NCI-H345 (cell line): Measurements from ENCODE around the gene PRKCA.

ENCODE experiments used
- DNase-seq: peaks from one replicate; lab custom pipeline; 2025; lab: John Stamatoyannopoulos, UW

The PRKCA gene

DNA sequence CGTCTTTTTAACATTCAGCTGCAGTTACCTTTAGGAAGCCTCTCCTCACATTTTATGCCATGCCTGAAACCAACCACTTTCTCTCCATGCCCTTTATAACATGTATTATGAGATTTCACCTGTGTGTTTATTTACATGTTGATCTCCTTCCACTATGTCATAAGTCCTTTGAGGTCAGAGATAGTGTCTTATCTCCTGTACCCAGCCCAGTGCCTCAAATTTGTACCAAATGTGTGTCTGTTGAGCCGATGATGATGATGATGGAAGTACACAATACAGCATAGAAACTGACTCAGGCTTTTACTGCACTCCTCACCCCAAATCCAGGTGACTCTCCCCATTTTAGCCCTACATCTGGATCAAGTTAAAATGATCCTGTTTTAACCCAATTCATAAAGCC lies 353.0 kb downstream of the PRKCA start:
- no peak for DNase-seq

GRCh38 chr17:66655861-66656260 lies 353.4 kb downstream of the PRKCA start:
- DNase-seq = no peak

GRCh38 chr17:66661411-66662256 lies 359.2 kb downstream of the PRKCA start:
- DNase-seq = peak; percentile 99

GRCh38 chr17:66662496-66662895 lies 360.1 kb downstream of the PRKCA start:
- no peak for DNase-seq

DNA sequence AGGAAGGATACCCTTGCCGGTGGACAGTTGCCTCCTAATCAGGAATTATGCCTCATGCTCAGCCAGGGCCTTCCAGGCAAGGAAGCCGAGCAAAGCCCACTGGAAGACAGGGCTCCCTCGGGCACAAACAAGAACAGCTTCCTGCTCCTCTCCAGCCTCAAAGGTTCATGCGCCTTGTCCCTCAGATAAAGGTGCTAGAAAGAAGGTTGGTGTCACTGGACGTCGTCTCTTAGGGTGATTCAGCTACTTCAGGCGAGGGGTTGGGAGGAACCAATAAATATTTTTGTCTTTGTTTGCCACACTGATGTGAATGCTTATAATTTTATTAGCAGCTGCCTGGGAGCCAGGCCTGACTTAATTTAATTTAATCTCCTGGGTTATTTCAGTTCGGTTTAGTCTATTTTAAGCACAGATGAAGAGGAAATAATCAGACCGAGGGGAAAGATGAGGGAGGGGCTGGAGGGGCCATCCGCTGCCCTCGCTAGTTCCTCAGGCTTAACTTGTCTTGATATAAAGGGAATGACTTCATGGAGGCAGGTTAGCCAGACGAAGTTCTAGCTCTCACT lies 360.7 kb downstream of the PRKCA start:
- DNase-seq = no peak

GRCh38 chr17:66664336-66664735 lies 361.9 kb downstream of the PRKCA start:
- DNase-seq = no peak

- DNase-seq = no peak
Measured at GRCh38 chr17:66665194-66665593, 362.8 kb downstream of the PRKCA start.

- no peak for DNase-seq
Measured at GRCh38 chr17:66667090-66667489, 364.7 kb downstream of the PRKCA start.

DNA sequence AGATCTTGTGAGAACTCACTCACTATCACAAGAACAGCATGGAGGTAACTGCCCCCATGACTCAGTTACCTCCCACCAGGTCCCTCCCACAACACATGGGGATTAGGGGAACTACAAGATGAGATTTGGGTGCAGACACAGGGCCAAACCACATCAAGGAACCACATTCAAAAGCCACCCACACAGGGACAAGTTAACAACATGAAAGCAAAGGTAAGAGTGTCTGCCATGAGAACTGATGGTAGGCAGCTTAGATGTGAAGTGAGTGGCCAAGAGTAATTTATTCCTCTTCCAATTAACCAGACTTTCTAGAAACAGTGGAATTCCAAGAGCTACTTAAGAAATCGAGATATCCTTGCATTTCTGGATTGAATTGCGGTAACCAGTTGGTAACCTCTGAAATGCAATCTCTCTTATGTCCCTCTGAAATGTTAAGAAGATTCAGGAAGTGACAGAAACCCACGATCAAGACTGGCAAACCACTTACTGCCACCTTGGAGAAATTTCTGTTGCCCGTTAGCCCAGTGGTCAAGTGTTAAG lies 365.1 kb downstream of the PRKCA start:
- DNase-seq = no peak

DNA sequence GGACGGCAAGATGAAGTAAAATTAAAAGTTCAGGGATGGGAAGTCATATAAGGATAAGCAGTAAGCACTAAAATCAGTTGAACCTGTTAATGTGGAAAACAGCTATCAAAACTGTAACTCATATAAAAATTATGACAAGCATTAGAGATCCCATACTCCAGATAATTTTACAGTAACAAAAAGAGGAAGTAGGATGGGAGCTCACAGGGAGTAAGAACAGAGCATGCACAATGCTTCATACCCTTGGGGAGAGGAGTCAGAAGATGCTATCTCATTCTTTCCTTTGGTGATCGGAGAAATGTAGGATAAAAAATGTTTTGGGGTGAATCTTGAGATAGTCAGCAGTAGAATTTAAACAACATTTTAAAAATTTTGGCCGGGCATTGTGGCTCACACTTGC lies 367.8 kb downstream of the PRKCA start:
- no peak for DNase-seq

- DNase-seq = no peak
Measured at GRCh38 chr17:66671156-66671555, 368.7 kb downstream of the PRKCA start.

GRCh38 chr17:66673668-66674276 lies 371.4 kb downstream of the PRKCA start:
- peak; percentile 51 for DNase-seq

- DNase-seq = no peak
Measured at GRCh38 chr17:66675273-66675990, 373.0 kb downstream of the PRKCA start.

DNA sequence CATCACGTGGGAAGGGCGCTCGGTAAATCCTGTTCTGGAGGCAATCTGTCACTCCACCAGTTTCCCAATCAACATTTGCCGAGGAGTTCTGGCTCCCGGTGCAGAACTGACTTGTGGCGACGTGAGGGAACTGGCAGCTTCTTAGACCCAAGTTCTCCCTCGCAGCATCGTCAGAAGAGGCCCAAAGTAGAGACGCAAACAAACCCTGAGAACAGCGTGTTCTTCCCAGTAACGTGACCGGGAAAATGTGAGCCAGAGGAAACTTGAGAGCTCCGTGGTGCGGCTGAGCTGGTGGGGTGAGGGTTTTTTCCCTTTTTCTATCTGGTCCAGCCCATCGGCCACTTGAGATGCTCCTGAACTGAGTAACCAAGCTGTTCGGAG lies 373.6 kb downstream of the PRKCA start:
- DNase-seq = no peak

DNA sequence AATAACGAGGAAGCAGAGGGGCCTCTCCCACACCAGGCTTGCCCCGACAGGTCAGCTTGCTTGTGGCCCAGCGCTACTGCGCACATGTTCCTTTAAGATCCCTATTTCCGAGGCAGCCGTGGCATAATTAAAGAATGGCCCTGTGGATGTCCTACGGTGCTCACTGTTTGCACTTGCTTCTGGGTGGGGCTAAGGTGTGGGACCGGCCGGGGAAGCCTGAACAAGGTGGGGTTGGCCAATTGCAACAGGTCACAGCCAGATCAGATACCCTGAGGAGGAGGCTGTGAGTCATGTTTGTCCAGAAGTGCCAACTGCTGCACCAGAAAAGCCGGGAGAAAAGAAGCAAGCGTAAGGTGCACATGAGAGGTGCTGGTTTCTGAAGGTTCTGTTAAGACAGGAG lies 374.0 kb downstream of the PRKCA start:
- no peak for DNase-seq

DNA sequence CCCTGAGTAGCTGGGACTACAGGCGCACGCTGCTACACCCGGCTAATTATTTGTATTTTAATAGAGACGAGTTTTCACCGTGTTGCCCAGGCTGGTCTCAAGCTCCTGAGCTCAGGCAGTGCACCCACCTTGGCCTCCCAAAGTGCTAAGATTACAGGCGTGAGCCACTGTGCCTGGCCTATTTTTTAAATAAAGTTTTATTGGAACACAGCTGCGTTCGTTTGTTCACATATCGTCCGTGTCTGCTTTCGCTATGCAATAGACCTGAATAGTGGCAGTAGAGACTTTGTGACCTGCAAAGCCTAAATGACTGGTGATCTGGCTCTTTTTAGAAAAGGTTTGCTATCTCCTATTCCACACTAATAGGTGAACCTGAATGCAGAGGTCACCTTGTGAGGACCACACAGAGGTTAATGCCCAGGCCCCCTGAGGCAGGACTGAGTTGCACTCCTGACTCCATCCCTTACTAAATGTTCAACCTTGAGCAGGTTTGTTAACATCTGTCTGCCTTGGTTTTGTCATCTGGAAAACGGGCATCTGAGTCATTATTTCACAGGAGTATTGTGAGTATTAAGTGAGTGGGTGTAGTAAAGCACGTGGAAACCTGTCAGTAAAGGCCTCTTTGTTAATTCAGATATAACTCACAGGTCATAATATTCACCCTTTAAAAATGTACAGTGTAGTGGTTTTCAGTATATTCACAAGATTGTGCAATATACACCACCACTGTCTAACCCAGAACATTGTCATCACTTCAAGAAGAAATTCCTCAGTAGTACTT lies 375.0 kb downstream of the PRKCA start:
- no peak for DNase-seq

DNA sequence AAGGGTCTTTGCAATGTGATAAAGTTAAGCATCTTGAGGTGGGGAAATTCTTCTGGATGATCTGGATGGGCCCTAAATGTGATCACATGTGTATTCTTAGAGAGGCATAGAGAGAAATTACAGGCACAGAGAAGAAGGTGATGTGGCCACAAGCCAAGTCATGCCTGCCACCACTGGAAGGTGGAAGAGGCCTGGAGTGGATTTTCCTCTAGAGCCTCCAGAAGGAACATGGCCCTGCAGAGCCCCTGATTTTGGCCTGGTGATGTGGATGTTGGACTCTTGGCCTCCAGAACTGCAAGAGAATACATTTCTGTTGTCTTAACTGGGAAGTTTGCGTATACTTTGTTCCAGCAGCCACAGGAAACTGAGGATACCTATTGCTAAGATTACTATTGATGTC lies 375.6 kb downstream of the PRKCA start:
- no peak for DNase-seq

DNA sequence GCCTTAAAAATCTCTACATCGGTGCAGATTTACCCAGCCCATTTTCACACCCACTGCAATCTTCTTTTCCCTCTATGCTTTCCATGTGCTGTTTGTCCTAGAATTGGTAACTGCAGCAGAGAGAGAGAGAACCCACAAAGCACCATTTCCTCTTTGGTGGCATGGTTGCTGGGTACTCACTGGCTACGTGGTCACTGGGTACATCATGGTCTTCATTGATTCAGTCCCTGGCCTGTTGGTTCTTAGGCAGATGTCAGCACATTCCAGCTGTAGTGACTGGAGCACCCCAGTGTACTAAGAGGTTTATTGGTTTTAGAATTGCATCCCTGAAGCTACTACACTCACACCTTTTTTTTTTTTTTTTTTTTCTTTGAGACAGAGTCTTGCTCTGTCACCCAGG lies 376.4 kb downstream of the PRKCA start:
- no peak for DNase-seq

DNA sequence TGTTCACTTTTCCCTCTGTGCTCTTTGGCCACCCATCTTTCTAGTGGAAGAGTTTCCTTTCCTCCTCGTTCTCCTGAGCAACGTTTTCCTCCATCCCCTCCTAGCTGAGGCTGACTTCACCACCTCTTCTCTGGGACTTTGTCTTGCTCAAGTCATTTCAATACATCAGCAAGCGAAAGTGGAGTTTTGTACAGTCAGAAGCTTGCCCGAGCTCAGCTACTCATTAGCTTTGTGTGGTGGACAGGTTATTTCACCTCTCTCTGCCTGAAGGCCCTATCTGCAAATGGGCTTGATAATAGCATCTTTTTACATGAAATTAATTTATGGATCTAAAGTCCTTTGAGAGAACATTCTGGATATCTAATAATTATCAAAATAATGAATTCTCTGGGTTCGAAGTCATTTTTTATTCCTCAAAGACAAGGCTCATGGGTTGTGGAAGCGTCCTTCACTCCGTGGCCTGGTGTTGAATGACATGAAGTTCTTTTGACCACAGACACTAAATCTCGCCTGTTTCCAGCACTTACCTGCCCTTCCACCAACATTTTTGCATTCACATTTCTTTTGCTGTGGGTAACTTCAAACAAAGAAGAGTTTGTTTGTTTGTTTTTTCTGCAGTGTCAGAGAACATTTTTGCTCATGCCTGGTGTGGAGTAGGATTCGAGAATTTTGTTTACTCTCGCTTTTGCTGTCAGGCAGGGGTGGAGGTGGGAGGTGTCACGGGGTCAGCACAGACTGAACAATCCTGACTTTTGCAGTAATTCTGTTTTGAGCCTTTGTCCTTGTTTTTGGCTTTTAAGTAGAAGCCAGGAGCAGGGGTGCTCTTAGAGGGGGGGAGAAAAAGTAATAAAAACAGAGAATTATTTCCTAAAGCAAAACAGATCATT lies 377.5 kb downstream of the PRKCA start:
- DNase-seq = no peak

DNA sequence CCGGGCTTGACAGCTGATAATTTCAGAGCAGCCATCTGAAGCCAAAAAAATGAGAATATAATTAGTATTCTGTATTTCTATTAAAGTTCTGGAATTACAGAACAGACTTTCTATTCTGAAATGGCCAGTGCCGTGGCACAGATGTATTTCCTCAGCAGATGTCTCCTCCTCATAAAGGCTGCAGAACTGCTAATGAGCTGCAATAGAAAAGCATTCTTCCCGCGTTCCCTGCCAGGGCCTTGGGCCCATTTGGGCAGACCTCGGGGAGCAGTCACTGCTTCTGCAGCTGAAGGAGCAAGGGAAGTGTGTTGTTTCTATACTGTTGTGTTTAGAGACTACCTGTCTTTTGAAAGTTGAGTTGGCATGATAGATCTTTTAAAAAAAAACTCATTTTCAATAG lies 379.9 kb downstream of the PRKCA start:
- DNase-seq = no peak

DNA sequence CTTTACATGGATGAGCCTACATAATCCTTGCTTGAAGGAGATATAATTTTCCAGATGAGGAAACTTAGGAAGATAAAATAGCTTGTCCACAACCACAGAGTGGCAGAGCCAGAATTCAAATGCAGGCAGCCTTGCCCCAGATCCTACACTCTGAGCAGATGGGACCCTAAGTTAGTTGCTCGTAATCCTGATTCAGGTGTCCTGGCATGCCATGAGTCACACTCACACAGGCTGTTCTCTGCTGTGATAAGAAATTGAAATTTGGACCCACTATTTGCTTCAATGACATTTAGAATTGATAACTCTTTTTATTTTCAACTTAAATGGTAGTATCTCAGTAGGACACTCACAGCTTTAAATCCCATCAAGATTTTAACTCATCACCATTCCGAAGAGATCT lies 381.8 kb downstream of the PRKCA start:
- no peak for DNase-seq
